Pancreas (tissue), 10 donors: ENCODE data around the gene NDUFB5. TPM values are rescaled to one million over a fixed set of nuclear protein-coding genes. Genes with fewer than 3 reads are reported as not detected.

ENCODE experiments used
- ATAC-seq, 4 donors: fragments of 200-7000 bp; cut with Tn5 transposase; one replicate each; pipeline versions ENCODE4 v1.8.0 to v1.9.1; 2020; ENCODE audit warnings: mild to moderate bottlenecking in 4 of 4, moderate library complexity in 4 of 4
- DNase-seq, 6 donors: peaks; one replicate each; pipeline ENCODE4 v3.0.0-alpha.2; 2020
- FAIRE-seq: peaks from 2 replicates; lab custom pipeline; 2012; peaks lifted over from hg19 to GRCh38; lab: Jason Lieb, UNC
- H3K27ac ChIP-seq, 4 donors: fragments of 200-600 bp; sonication (generic); 1 replicate in 3 of 4; 2 replicates in 1 of 4; pipeline versions ENCODE4 v1.5.0 to v1.8.0; 2020
- H3K27me3 ChIP-seq, 4 donors: fragments of 200-600 bp; one replicate each; pipeline ENCODE4 v1.8.0; 2021
- H3K36me3 ChIP-seq, 3 donors: fragments of 200-600 bp; sonication (generic) in 1 of 3; one replicate each; pipeline versions ENCODE4 v1.5.0 to v1.8.0; 2020 to 2021
- H3K4me1 ChIP-seq, 3 donors: fragments of 200-600 bp; one replicate each; pipeline ENCODE4 v1.8.0; 2021
- H3K4me3 ChIP-seq, 4 donors: fragments of 200-600 bp; sonication (generic) in 2 of 4; one replicate each; pipeline versions ENCODE4 v1.5.0 to v1.8.0; 2020 to 2021
- H3K9me3 ChIP-seq, 4 donors: fragments of 200-600 bp; one replicate each; pipeline ENCODE4 v1.8.0; 2021
- CTCF ChIP-seq, 4 donors: fragments of 200-600 bp; sonication (generic) in 3 of 4; IDR thresholded peaks; one replicate each; pipeline versions ENCODE4 v1.5.0 to v1.8.0; 2021; ENCODE audit warnings: antibody characterized with exemption in 4 of 4
- WGBS, 2 donors: extraction: QIAGEN DNeasy Blood & Tissue Kit; methylation state at CpG; one replicate each; pipeline ENCODE4 v1.1.7; 2013; 5-methylcytosine and 5-hydroxymethylcytosine counted together
- intact Hi-C, 3 donors: fragments of 100-400 bp; cut with DNase I; formaldehyde crosslinking; loops; one replicate each; pipeline versions ENCODE4 v1.11.1 to v1.14.2; 2022
- polyA plus RNA-seq, 2 donors: library from polyadenylated mRNA; stranded (reverse); fragments of 200-250 nt; gene quantifications; one replicate each; pipeline ENCODE4 v1.2.3, GENCODE V29; 2013
- total RNA-seq, 6 donors: library from RNA; stranded (reverse); fragmentation: NEBNext Ultra II Directional in 4 of 6; extraction: Animal tissue kit (Norgen Biotek cat#: 25700) in 4 of 6; gene quantifications; one replicate each; pipeline versions ENCODE4 v1.2.1 to v1.2.4, GENCODE V29; 2021 to 2023
- donor health status: healthy with polysubstance abuse.
- donor health status: DM: no; HTN: no; CAD: no; lungs with moderate emphysema.
- donor health status: DM: no; HTN: no; CAD: no.
- donor health status: control.
- donor health status: control.
- donor health status: Bipolar disorder and iron deficiency.
- donor health status: DM: yes; HTN: yes; CAD: no.
- donor health status: DM: no; HTN: no; CAD: no.
- donor health status: DM: no; HTN: no; CAD: no.
- donor health status: DM: yes; HTN: yes; CAD: no.

Gene NDUFB5
- total and polyA plus RNA-seq, 8 donors: 30.6 to 52.0 (median 44.7) TPM

- ATAC-seq (no peak), FAIRE-seq (no peak), DNase-seq (no peak)
- 81 to 88% methylated on average over 3 of the region's 3 CpGs for WGBS, 2 donors
- Histone ChIP-seq H3K27ac (no peak overlapping the region), H3K27me3 (no peaks in the 10 kb centered on the region), H3K9me3 (no peaks in the 10 kb centered on the region), H3K4me3 (no peak overlapping the region), H3K36me3 (no peaks in the 10 kb centered on the region), H3K4me1 (peaks cover 3 to 12% (median 8%) of the 10 kb centered on the region in 3 donors)
- intact Hi-C loops: no loop called here
- TF ChIP-seq CTCF (IDR thresholded peaks at IDR 0.05): no peak
These were observed 41.6 kb downstream of the NDUFB5 start for GRCh38 chr3:179646177-179646576.

- H3K27ac ChIP-seq: peak overlapping the region in 2 of 4 donors; percentile 84 to 91
- H3K9me3 ChIP-seq: no peaks in the 10 kb centered on the region
- H3K27me3 ChIP-seq: no peaks in the 10 kb centered on the region
- FAIRE-seq: no peak
- H3K4me1 ChIP-seq: no peaks in the 10 kb centered on the region
- intact Hi-C loops: no loop called here
- no peak for TF ChIP-seq CTCF (IDR thresholded peaks at IDR 0.05)
- no peaks in the 10 kb centered on the region for H3K36me3 ChIP-seq
- 44 to 46% methylated on average over 11 of the region's 11 CpGs for WGBS, 2 donors
- peak overlapping the region in 3 of 4 donors; percentile 66 to 77 (median 72) for H3K4me3 ChIP-seq
- no peak for DNase-seq
- ATAC-seq: no peak
These were observed 47.3 kb downstream of the NDUFB5 start for GRCh38 chr3:179651687-179652446.

- peak; percentile 70 to 84 (median 73) for DNase-seq
- no peaks in the 10 kb centered on the region for H3K36me3 ChIP-seq
- intact Hi-C loops: no loop called here
- FAIRE-seq: no peak
- H3K4me1 ChIP-seq: no peaks in the 10 kb centered on the region
- 0% methylated on average over 41 to 56 of the region's 56 CpGs for WGBS, 2 donors
- TF ChIP-seq CTCF (IDR thresholded peaks at IDR 0.05): no peak
- H3K27ac ChIP-seq: peak within 1 kb of the TSS; percentile 73 to 91 (median 82)
- no peaks in the 10 kb centered on the region for H3K27me3 ChIP-seq
- ATAC-seq: peak; percentile 73 to 86 (median 76)
- no peaks in the 10 kb centered on the region for H3K9me3 ChIP-seq
- H3K4me3 ChIP-seq: peak within 1 kb of the TSS; percentile 59 to 77 (median 69)
These were observed 48.0 kb downstream of the NDUFB5 start, which contains the start of gene USP13 for GRCh38 chr3:179652447-179653095. TSS of gene USP13 (plus strand) at chr3:179653040. CDS start at chr3:179653226, 186 bp downstream.

- FAIRE-seq (no peak), DNase-seq (peak; percentile 52 to 88 (median 73)), ATAC-seq (peak; percentile 67 to 88 (median 80))
- H3K4me3 ChIP-seq: peak overlapping the region; percentile 59 to 77 (median 69)
- no peaks in the 10 kb centered on the region for H3K27me3 ChIP-seq
- intact Hi-C loops: no loop called here
- no peaks in the 10 kb centered on the region for H3K4me1 ChIP-seq
- H3K9me3 ChIP-seq: no peaks in the 10 kb centered on the region
- no peaks in the 10 kb centered on the region for H3K36me3 ChIP-seq
- TF ChIP-seq CTCF (IDR thresholded peaks at IDR 0.05): no peak
- H3K27ac ChIP-seq: peak overlapping the region; percentile 73 to 91 (median 82)
- 0% methylated on average over 70 to 77 of the region's 77 CpGs for WGBS, 2 donors
These were observed 48.7 kb downstream of the NDUFB5 start for GRCh38 chr3:179653096-179653797.
